GM19351 (cell line): ENCODE results near the gene VSTM4.

Experiments used
- ATAC-seq: cut with Tn5 transposase; IDR thresholded peaks from one replicate; pipeline ENCODE4 v1.9.1; 2021; ENCODE audit warnings: mild to moderate bottlenecking, moderate library complexity; ENCODE audit not compliant: unreplicated experiment

VSTM4 gene

DNA sequence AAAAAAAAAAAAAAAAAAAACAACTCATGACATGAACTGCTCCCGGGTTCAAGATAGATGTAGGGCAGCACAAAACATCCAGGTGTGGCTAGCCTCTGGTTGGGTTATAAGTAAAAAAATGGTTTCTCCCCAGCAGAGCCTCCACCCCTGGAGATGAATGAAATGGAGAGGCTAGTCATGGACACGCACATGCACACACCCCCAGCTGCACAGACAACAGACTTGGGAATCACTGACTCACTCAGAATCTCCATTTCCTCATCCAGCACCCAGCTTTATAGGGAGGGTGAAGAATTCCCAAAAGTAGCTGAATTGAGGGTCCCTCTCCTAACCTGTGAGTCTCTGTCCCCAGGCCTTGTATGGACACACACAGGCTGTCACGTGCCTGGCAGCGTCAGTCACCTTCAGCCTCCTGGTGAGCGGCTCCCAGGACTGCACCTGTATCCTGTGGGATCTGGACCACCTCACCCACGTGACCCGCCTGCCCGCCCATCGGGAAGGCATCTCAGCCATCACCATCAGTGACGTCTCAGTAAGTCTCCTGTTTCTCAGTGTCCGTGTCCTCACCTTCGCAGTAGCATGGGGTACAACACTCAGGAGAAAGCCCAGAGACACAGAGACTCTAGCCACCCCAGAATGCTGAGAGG lies 140.7 kb downstream of the VSTM4 start:
- no peak for ATAC-seq

DNA sequence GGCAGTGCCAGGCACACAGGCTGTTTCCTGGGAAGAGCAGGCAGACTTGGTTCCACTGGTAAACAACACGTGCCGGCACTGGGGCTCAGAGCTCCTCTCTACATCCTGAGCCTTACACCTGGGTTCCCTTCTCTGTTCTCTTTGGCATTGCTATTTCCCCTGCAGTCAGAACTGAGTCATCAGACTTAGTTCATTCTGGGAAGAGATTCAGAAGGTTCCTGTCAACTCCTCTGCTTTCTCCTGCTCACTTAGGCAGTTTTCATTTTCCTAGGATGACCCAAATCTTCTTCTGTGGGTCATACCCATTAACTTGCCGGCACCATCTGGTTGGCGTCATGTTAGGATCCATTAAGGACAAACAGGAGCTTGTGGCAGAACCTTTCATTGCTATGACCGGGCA lies 142.3 kb downstream of the VSTM4 start:
- no peak for ATAC-seq

DNA sequence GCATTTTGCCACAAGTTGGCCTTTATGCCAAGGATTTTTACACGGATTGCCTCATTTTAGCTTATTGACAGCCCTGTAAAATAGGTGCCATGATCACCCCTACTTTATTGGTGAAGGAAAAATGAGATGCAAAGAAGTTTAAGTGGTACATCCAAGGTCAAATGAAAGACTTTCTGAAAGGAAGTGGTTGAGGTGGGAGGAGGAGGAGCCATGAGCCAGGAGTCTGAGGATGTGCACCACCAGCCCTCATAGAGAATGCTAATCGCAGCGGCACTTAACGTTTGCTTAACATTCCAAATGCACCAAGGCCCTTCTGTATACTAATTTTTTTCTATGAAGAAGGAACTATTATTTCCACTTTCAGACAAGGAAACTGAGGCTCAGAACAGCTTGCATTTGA lies 144.7 kb downstream of the VSTM4 start:
- ATAC-seq = no peak

DNA sequence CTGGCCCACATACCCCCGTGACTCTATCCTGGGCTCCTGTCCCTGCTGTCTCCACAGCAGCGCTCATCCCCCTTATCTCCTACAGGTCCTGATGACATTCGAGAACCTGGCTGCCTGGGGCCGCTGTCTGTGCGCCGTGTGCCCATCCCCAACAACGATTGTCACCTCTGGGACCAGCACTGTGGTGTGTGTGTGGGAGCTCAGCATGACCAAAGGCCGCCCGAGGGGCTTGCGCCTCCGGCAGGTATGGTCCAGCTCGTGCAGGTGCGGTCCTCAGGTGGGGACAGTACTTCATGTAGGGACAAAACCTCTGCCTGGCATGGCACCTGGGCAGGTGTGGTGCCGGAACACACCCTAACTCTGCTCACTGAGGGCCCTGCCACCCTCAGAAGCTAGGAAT lies 145.3 kb downstream of the VSTM4 start:
- no peak for ATAC-seq

DNA sequence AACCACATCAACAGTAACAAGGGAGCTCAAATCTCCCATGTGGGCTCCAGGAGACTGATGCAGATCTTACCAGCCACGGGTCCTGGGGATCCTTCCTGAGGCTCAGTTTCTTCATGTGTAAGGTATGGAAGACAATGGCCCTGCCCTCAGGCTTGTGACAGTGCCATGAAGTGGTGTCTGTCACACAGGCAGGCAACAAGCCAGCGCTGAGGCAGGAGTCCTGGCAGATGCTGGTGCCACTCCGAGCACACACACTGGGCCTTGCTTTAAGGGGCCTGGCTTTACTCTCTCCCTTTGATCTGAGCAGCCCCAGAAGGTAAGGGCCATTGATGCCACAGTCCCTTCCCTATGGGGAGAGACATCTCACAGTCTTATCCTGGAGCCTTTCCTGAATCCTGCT lies 147.3 kb downstream of the VSTM4 start:
- no peak for ATAC-seq

DNA sequence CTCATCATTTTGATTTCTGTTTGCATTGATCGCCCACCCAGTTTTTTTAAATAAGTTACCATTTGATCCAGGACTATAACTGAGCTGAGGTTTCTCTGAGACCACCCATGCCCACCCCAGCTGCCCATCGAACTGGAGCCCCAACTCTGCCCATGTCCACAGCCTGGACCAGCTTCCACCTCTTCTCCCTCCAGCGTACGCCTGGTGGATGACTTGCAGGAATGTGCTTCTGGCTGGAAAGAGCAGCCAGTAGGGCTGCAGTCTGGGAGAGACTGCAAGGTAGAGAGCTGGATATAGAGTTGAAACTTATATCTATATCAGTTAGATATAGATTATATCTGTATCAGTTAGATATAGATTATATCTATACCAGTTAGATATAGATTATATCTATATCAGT lies 149.9 kb downstream of the VSTM4 start:
- ATAC-seq = no peak
